HepG2 (cell line): Measurements from ENCODE around the gene IL3RA. TPM values are rescaled to one million over a fixed set of nuclear protein-coding genes. Genes with fewer than 3 reads are reported as not detected.

Experiments used
- ATF5 ChIP-seq: sonication (generic); formaldehyde crosslinking; IDR thresholded peaks from 2 replicates; pipeline ENCODE4 v1.4.0; 2020; ENCODE audit warnings: mild to moderate bottlenecking, low read depth, missing genetic modification reagents
- CBX5 ChIP-seq: sonication (generic); formaldehyde crosslinking; IDR thresholded peaks from 2 replicates; pipeline ENCODE4 v1.4.0; 2020; ENCODE audit warnings: missing genetic modification reagents, borderline replicate concordance
- HOXA3 ChIP-seq: sonication (generic); formaldehyde crosslinking; IDR thresholded peaks from 2 replicates; pipeline ENCODE4 v1.5.0; 2020; ENCODE audit warnings: missing genetic modification reagents
- ISX ChIP-seq: sonication (generic); formaldehyde crosslinking; conservative IDR thresholded peaks from 2 replicates; pipeline ENCODE4 v1.5.0; 2020; ENCODE audit warnings: missing genetic modification reagents
- KAT7 ChIP-seq: IDR thresholded peaks from 2 replicates; pipeline ENCODE4 v1.6.1; 2018; ENCODE audit warnings: borderline replicate concordance, missing compliant biosample characterization
- KAT8 ChIP-seq: IDR thresholded peaks from 2 replicates; pipeline ENCODE4 v1.6.1; 2016; ENCODE audit warnings: missing genetic modification reagents, missing compliant biosample characterization
- MED1 ChIP-seq: sonication (generic); formaldehyde crosslinking; IDR thresholded peaks from 2 replicates; pipeline ENCODE4 v1.4.0; 2020; ENCODE audit warnings: missing genetic modification reagents
- MXI1 ChIP-seq: IDR thresholded peaks from 3 replicates; pipeline ENCODE4 v1.6.1; 2012; ENCODE audit warnings: low read depth, low read length, inconsistent platforms, borderline replicate concordance
- NR2C2 ChIP-seq: sonication (generic); formaldehyde crosslinking; IDR thresholded peaks from 2 replicates; pipeline ENCODE4 v1.4.0; 2020; ENCODE audit warnings: missing genetic modification reagents, mild to moderate bottlenecking, moderate library complexity, borderline replicate concordance
- NR2F6 ChIP-seq, 2 experiments: IDR thresholded peaks; 2 replicates each; pipeline ENCODE4 v1.6.1; 2016; ENCODE audit warnings: antibody characterized with exemption in 1 of 2, mild to moderate bottlenecking in 1 of 2
- NRL ChIP-seq: sonication (generic); formaldehyde crosslinking; IDR thresholded peaks from 2 replicates; pipeline ENCODE4 v1.5.0; 2020; ENCODE audit warnings: missing genetic modification reagents, mild to moderate bottlenecking, moderate library complexity, borderline replicate concordance
- PHF21A ChIP-seq: sonication (generic); formaldehyde crosslinking; IDR thresholded peaks from 2 replicates; pipeline ENCODE4 v1.5.0; 2020; ENCODE audit warnings: mild to moderate bottlenecking, missing genetic modification reagents
- POGK ChIP-seq: sonication (generic); formaldehyde crosslinking; conservative IDR thresholded peaks from 2 replicates; pipeline ENCODE4 v1.8.0; 2022; ENCODE audit warnings: mild to moderate bottlenecking, moderate library complexity, missing genetic modification reagents
- RCOR2 ChIP-seq: IDR thresholded peaks from 2 replicates; pipeline ENCODE4 v1.6.1; 2016; ENCODE audit warnings: missing biosample characterization, missing genetic modification reagents
- SP4 ChIP-seq: sonication (generic); formaldehyde crosslinking; IDR thresholded peaks from 2 replicates; pipeline ENCODE4 v1.8.1; 2023; ENCODE audit warnings: mild to moderate bottlenecking, missing genetic modification reagents
- TBL1XR1 ChIP-seq: fragments of 150-350 bp; IDR thresholded peaks from 2 replicates; pipeline ENCODE4 v1.6.1; 2014; ENCODE audit warnings: borderline replicate concordance, low read length; ENCODE audit not compliant: partially characterized antibody
- TFE3 ChIP-seq: IDR thresholded peaks from 2 replicates; pipeline ENCODE4 v1.6.1; 2016
- ZC3H13 ChIP-seq: sonication (generic); formaldehyde crosslinking; IDR thresholded peaks from 2 replicates; pipeline ENCODE4 v1.8.1; 2023; ENCODE audit warnings: mild to moderate bottlenecking, missing genetic modification reagents, moderate library complexity
- ZNF138 ChIP-seq: sonication (generic); formaldehyde crosslinking; IDR thresholded peaks from 2 replicates; pipeline ENCODE4 v1.5.0; 2020; ENCODE audit warnings: mild to moderate bottlenecking, low read depth, missing genetic modification reagents
- ZNF335 ChIP-seq: sonication (generic); formaldehyde crosslinking; IDR thresholded peaks from 2 replicates; pipeline ENCODE4 v1.4.0; 2020; ENCODE audit warnings: missing genetic modification reagents
- ZNF33B ChIP-seq: sonication (generic); formaldehyde crosslinking; IDR thresholded peaks from 2 replicates; pipeline ENCODE4 v1.5.1; 2020; ENCODE audit warnings: mild to moderate bottlenecking, missing genetic modification reagents
- ZNF350 ChIP-seq: sonication (generic); formaldehyde crosslinking; IDR thresholded peaks from 2 replicates; pipeline ENCODE4 v1.4.0; 2020; ENCODE audit warnings: mild to moderate bottlenecking, low read depth, missing genetic modification reagents, borderline replicate concordance
- ZNF563 ChIP-seq: sonication (generic); formaldehyde crosslinking; IDR thresholded peaks from 2 replicates; pipeline ENCODE4 v1.8.0; 2022; ENCODE audit warnings: mild to moderate bottlenecking, moderate library complexity, missing genetic modification reagents
- ZNF703 ChIP-seq: sonication (generic); formaldehyde crosslinking; IDR thresholded peaks from 2 replicates; pipeline ENCODE4 v1.5.1; 2020; ENCODE audit warnings: missing genetic modification reagents, mild to moderate bottlenecking, moderate library complexity, borderline replicate concordance
- ZSCAN31 ChIP-seq: sonication (generic); formaldehyde crosslinking; IDR thresholded peaks from 2 replicates; pipeline ENCODE4 v1.5.0; 2020; ENCODE audit warnings: low read depth, mild to moderate bottlenecking, missing genetic modification reagents
- ZZZ3 ChIP-seq: sonication (generic); formaldehyde crosslinking; IDR thresholded peaks from 2 replicates; pipeline ENCODE4 v1.4.0; 2020; ENCODE audit warnings: missing genetic modification reagents, mild to moderate bottlenecking, borderline replicate concordance
- polyA plus RNA-seq, 8 experiments: library from polyadenylated mRNA; depleted of rRNA in 3 of 8; stranded (reverse) in 7 of 8; unstranded in 1 of 8; fragments of >200 nt; fragmentation: Illumina TruSeq in 4 of 8; extraction: Trizol in 4 of 8; gene quantifications; 2 replicates each; pipeline versions ENCODE4 v1.2.1 to v1.2.3, GENCODE V29; 2011 to 2016; ENCODE audit warnings: low read depth in 4 of 8, missing spikeins in 1 of 8, mixed read lengths in 1 of 8; ENCODE audit not compliant: insufficient read depth in 1 of 8
- total RNA-seq, 5 experiments: library from RNA; depleted of rRNA; stranded (reverse); fragments of >200 nt; fragmentation: Illumina TruSeq; extraction: Trizol; gene quantifications; 2 replicates each; pipeline ENCODE4 v1.2.3, GENCODE V29; 2016; ENCODE audit warnings: low read depth in 1 of 5
- TF ChIP-seq, protein P1 (sequence below): sonication (generic); formaldehyde crosslinking; IDR thresholded peaks from 2 replicates; pipeline ENCODE4 v1.5.0; 2020; ENCODE audit warnings: mild to moderate bottlenecking, missing genetic modification reagents

IL3RA gene
- total and polyA plus RNA-seq, 2 of the 13 experiments (the other 11 are each of a cell fraction or from before 2014, with no cell fraction given) = not detected

DNA sequence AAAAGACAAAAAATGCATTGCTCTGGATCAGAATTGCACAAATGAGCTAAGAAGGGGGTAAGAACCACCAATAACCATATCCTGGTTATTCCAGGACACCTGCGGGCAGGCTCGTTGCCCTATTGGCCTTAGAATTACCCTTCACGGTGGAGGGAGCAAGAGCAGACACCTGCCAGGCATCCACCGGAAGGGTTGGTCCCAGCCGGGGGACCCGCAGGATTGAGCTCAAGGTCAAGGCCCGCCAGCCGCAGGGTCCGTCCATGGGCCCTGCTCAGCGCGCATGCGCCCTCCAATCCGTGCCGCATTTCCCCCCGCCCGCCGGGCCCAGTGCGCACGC, 54.8 kb downstream of the IL3RA start (continued):
- TF ChIP-seq ZNF33B (CRISPR knock-in tag) = no peak
- TF ChIP-seq ZZZ3 = peak; percentile 74
- TF ChIP-seq ZNF563 = 0 out of 2 replicates have a peak, but pooled peaks have one; percentile 15
- no peak for TF ChIP-seq KAT8 (CRISPR knock-in tag)
- TF ChIP-seq PHF21A (CRISPR knock-in tag) = peak; percentile 59
- TF ChIP-seq RCOR2 = no peak
- no peak for TF ChIP-seq SP4 (CRISPR knock-in tag)
- no peak for TF ChIP-seq HOXA3
- no peak; the same call in 1 of the 2 replicates for TF ChIP-seq KAT7 (CRISPR knock-in tag)
- 0 out of 2 replicates have a peak, but pooled peaks have one; percentile 22 for TF ChIP-seq ATF5 (CRISPR knock-in tag)
- TF ChIP-seq NR2F6 (IDR thresholded peaks at IDR 0.05) = 0 out of 2 replicates have a peak, but pooled peaks have one; percentile 13
- no peak; the same call in 1 of the 2 replicates for TF ChIP-seq NR2F6 (CRISPR knock-in tag; IDR thresholded peaks at IDR 0.05)
- TF ChIP-seq ZNF138 (CRISPR knock-in tag) = no peak
- no peak for TF ChIP-seq CBX5 (CRISPR knock-in tag)
- no peak for TF ChIP-seq TFE3 (CRISPR knock-in tag)
- TF ChIP-seq, protein P1, sequence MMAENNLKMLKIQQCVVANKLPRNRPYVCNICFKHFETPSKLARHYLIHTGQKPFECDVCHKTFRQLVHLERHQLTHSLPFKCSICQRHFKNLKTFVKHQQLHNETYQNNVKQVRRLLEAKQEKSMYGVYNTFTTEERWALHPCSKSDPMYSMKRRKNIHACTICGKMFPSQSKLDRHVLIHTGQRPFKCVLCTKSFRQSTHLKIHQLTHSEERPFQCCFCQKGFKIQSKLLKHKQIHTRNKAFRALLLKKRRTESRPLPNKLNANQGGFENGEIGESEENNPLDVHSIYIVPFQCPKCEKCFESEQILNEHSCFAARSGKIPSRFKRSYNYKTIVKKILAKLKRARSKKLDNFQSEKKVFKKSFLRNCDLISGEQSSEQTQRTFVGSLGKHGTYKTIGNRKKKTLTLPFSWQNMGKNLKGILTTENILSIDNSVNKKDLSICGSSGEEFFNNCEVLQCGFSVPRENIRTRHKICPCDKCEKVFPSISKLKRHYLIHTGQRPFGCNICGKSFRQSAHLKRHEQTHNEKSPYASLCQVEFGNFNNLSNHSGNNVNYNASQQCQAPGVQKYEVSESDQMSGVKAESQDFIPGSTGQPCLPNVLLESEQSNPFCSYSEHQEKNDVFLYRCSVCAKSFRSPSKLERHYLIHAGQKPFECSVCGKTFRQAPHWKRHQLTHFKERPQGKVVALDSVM (CRISPR knock-in tag) = no peak
- no peak for TF ChIP-seq TBL1XR1
- TF ChIP-seq ZNF703 (CRISPR knock-in tag) = 0 out of 2 replicates have a peak, but pooled peaks have one; percentile 15
- 0 out of 2 replicates have a peak, but pooled peaks have one; percentile 60 for TF ChIP-seq MED1 (CRISPR knock-in tag)
- no peak for TF ChIP-seq ZNF350 (CRISPR knock-in tag)
- no peak for TF ChIP-seq NRL
- no peak for TF ChIP-seq POGK (CRISPR knock-in tag)
- no peak for TF ChIP-seq NR2C2 (CRISPR knock-in tag)
- TF ChIP-seq ZSCAN31 (CRISPR knock-in tag) = no peak
- no peak for TF ChIP-seq ZC3H13 (CRISPR knock-in tag)
- peak; percentile 80; the same call in 1 of the 3 replicates for TF ChIP-seq MXI1
- no peak for TF ChIP-seq ISX (CRISPR knock-in tag)
- no peak for TF ChIP-seq ZNF335 (CRISPR knock-in tag)
